Measurements from ENCODE around the gene ZNF878. TPM values are rescaled to one million over a fixed set of nuclear protein-coding genes. Genes with fewer than 3 reads are reported as not detected.
A peak's percentile ranks its signal among the peaks of the same experiment; 100 is the strongest.

ZNF878 gene
- total and polyA plus RNA-seq, 2 of the 8 experiments (the other 6 are each of a cell fraction or from before 2014, with no cell fraction given): 0.91 to 9.1 TPM

- no peak overlapping the region for H2BK120ac ChIP-seq (replicated peaks; ENCODE audit: low read depth, low read length)
- no peak overlapping the region for H2AK5ac ChIP-seq (ENCODE audit: low read depth, low read length)
- no peak overlapping the region for H2BK20ac ChIP-seq (ENCODE audit: low read length)
- H2AFZ ChIP-seq (ENCODE audit: low read length): no peak overlapping the region
- no peak overlapping the region for H3K4ac ChIP-seq (replicated peaks; ENCODE audit: insufficient read length, low read depth, low read length)
- H3K18ac ChIP-seq (ENCODE audit: extremely low read depth, low read length): no peak overlapping the region
- no peak overlapping the region for H2BK12ac ChIP-seq (ENCODE audit: low read depth, low read length)
- ChIA-PET POLR2A (ENCODE audit: partially characterized antibody) (no interaction called here), CTCF (ENCODE audit: partially characterized antibody) (no interaction called here)
- no peak overlapping the region; the same call in 1 of the 2 replicates for H4K8ac ChIP-seq (ENCODE audit: extremely low read depth, insufficient read depth, low read length)
- no peaks in the 10 kb centered on the region for H3K27me3 ChIP-seq (replicated peaks in 1 of 4; ENCODE audit: control insufficient read depth in 3 of 4, extremely low read depth in 1 of 4, insufficient read depth in 3 of 4, low read length in 3 of 4)
- no peak overlapping the region for H3K14ac ChIP-seq (ENCODE audit: insufficient read length)
- no peak for DNase-seq (ENCODE audit: low read depth in 1 of 2, low spot score in 2 of 2)
- H4K5ac ChIP-seq (ENCODE audit: insufficient read length, low read depth, low read length): no peak overlapping the region
- H3K4me3 ChIP-seq (ENCODE audit: extremely low read depth in 1 of 4, insufficient read depth in 2 of 4, low read depth in 3 of 4, low read length in 4 of 4): peak overlapping the region in 1 of 4 experiments; percentile 30; a peak in 1 of 8 replicates
- no peak for FAIRE-seq
- H3K23me2 ChIP-seq (ENCODE audit: low read depth, low read length): no peaks in the 10 kb centered on the region
- H3K79me2 ChIP-seq (ENCODE audit: control insufficient read depth in 1 of 2, insufficient read depth in 2 of 2, low read length in 2 of 2): peaks cover 0 to 16% of the 10 kb centered on the region in 2 experiments; a peak in 2 of 4 replicates
- no peaks in the 10 kb centered on the region for H4K20me1 ChIP-seq (replicated peaks in 1 of 2; ENCODE audit: control insufficient read depth in 1 of 2, insufficient read depth in 2 of 2, low read length in 2 of 2)
- no peak overlapping the region for H3K9ac ChIP-seq (replicated peaks in 1 of 4; ENCODE audit: extremely low read depth in 1 of 4, low read depth in 3 of 4, low read length in 3 of 4)
- H3K27ac ChIP-seq (ENCODE audit: low read depth, low read length): no peak overlapping the region
- peaks cover 55 to 70% of the 10 kb centered on the region in 2 experiments for H3K9me3 ChIP-seq (ENCODE audit: insufficient read depth in 2 of 2, low read depth in 1 of 2, low read length in 1 of 2)
- no peak overlapping the region for H3K56ac ChIP-seq (replicated peaks; ENCODE audit: insufficient read length, low read depth, low read length)
- H4K91ac ChIP-seq (replicated peaks; ENCODE audit: insufficient read length, low read length): no peak overlapping the region
- no peaks in the 10 kb centered on the region for H3K4me1 ChIP-seq (replicated peaks in 1 of 4; ENCODE audit: control insufficient read depth in 3 of 4, insufficient read depth in 4 of 4, low read length in 3 of 4)
- H3K4me2 ChIP-seq (ENCODE audit: insufficient read depth in 1 of 2, low read depth in 2 of 2, low read length in 2 of 2): no peak overlapping the region
- H2BK15ac ChIP-seq (ENCODE audit: low read length): no peak overlapping the region
- H3K79me1 ChIP-seq (ENCODE audit: low read depth, low read length): no peaks in the 10 kb centered on the region
- no peak overlapping the region for H3K23ac ChIP-seq (ENCODE audit: insufficient read length)
- WGBS, 2 experiments (ENCODE audit: extremely low coverage in 1 of 2, insufficient coverage in 1 of 2, insufficient read length in 1 of 2, insufficient replicate concordance in 2 of 2, low coverage in 1 of 2, low lambda C conversion rate in 2 of 2, missing lambda C conversion rate in 1 of 2): 88% methylated on average over 5 of the region's 5 CpGs; no CpG with 5 or more reads in 1 of the 2 experiments
- no peak overlapping the region for H2BK5ac ChIP-seq (ENCODE audit: low read depth, low read length)
- TF ChIP-seq ZNF274 (IDR thresholded peaks at IDR 0.05; ENCODE audit: borderline replicate concordance, extremely low read depth, low read length): peak; percentile 78
- TF ChIP-seq KDM1A (IDR thresholded peaks at IDR 0.05; ENCODE audit: borderline replicate concordance, low read length): peak; percentile 71; the same call in 1 of the 2 replicates
- 0 out of 2 replicates have a peak, but pooled peaks have one; percentile 2 for TF ChIP-seq TCF12 (IDR thresholded peaks at IDR 0.05; ENCODE audit: low read depth, low read length)
- TF ChIP-seq EP300 (IDR thresholded peaks at IDR 0.05; ENCODE audit: borderline replicate concordance in 1 of 2, low read depth in 2 of 2, low read length in 2 of 2): no peak
- peak; percentile 63; the same call in 1 of the 2 replicates for TF ChIP-seq GTF2F1 (IDR thresholded peaks at IDR 0.05; ENCODE audit: borderline replicate concordance, low read depth, low read length)
- peaks cover 18 to 70% (median 41%) of the 10 kb centered on the region in 4 experiments; a peak in 7 of 8 replicates for H3K36me3 ChIP-seq (ENCODE audit: control insufficient read depth in 2 of 4, insufficient read depth in 4 of 4, low read length in 3 of 4)
Measured at GRCh38 chr19:12043752-12044422, 8.9 kb downstream of the ZNF878 start.

All from H1 (cell line).